Measurements from ENCODE around the gene CDC42BPA.
"Not testable (repeated sequence)": the region's sequence is repeated elsewhere in the genome, so short reads cannot be mapped to it uniquely, and the experiment has no call there.

CDC42BPA gene

DNA sequence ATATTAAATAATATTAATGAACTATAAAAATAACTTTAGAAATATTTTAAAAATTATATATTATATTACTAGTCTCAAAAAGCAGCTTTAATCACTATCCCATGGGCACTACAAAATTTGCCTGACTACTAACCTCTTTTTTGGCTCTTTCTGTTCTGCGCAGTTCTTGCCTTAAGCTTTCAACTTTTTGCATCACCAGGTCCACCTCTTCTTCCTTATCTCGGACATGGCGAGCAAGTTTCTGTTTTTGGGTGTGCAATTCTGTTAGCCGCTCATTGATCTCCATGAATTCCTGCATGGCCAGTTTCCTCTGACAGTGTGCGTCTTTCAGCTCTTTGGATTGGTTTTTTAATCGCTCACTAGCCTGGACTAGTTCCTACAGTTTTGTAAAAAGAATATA, 205.8 kb downstream of the CDC42BPA start:
- DNase-seq = no peak

DNA sequence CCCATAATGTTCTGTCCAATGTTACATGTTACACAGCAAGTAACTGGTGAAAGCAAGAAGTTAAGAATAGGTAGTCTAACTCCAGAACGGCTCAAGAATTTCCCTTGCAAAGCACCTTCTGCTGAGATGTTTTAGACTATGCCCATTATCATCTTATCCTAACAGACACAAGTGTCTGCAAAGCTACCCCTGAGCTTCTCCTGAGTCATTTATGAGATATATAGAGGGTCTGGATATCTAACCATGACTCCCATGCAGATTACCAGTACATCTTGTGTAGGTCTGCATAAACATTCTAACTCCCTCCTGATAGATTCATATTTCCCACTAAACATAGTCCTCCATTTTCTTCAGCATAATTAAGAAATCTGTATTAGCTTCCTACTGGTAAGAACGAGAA, 206.5 kb downstream of the CDC42BPA start:
- no peak for DNase-seq

DNA sequence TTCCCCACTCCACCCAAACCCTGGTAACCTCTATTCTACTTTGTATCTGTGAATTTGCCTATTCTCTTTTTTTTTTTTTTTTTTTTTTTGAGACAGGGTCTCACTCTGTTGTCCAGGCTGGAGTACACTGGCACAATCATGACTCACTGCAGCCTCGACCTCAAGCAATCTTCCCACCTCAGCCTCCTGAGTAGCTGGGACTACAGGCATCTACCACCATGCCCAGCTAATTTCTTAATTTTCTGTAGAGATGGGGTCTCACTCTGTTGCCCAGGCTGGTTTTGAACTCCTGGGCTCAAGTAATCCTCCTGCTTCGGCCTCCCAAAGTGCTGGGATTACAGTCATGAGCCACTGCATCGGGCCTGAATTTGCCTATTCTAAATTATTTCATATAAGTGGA, 213.0 kb downstream of the CDC42BPA start:
- DNase-seq = not testable (repeated sequence)

DNA sequence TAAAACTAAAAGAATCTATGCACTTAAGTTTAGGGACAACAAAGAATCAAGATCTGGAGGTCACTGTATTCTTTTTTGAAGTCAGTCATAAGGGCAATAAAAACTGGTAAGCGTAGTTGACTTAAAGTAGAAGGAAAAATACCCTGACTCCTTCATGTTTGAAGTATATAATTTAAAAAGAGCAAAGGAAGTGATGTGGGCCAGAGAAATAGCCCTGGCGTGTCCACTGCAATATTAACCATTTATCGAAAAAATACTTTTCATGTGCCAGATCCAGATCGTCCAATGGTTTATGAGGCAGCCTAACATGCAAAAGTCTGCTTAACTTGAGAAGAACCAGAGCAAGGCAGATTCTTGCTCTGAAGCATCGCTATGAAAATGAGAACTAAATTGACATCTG, 216.2 kb downstream of the CDC42BPA start:
- no peak for DNase-seq

DNA sequence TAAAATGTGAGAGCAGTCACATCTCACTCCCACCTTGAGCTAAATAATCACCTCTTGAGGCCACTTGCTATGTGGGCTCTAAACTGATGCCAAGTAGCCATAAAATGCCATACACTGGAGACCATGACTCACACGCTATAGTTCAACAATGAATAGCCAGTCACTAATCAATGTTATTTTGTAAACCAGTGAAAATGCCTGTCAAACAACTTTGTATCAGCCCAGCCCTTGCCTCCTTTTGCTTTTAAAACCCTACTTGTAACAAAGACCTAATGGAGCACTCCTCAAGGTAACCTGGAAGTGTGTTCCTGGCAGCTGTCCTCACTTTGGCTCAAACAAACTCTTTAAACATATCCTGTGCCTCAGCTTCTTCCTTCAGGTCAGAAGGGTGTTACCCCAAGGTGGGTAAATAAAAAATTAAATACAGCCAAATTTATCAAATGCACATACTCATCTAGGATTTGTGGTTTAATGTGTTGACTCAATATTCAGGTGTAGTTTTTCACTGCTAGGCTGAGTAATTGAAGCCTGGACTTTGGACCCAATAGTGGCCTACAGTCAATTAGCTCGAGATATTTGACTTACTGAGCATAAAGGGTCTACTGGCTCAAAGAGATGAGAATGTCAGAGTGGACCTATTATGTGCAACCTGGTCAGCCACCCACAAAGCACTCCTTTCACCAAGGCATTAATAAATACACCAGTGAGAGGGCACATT, 223.9 kb downstream of the CDC42BPA start:
- no peak for DNase-seq

DNA sequence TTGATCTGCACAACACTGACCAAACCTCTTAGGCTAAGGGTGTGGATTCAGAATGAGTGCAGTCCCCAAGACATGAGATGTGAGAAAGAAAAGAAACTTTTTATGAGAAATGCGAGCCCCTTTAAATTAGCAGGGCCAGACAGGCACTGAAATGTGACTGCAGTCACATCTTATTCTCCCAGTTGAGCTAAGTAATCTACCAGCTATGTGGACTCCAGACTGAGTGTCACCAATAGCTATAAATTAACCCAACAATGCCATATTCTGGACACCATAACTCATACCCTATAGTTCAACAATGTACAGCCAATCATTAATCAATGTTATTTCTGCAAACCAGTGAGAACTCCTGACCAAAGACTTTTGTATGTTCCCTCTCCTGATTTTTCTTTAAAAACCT, 225.0 kb downstream of the CDC42BPA start:
- no peak for DNase-seq

DNA sequence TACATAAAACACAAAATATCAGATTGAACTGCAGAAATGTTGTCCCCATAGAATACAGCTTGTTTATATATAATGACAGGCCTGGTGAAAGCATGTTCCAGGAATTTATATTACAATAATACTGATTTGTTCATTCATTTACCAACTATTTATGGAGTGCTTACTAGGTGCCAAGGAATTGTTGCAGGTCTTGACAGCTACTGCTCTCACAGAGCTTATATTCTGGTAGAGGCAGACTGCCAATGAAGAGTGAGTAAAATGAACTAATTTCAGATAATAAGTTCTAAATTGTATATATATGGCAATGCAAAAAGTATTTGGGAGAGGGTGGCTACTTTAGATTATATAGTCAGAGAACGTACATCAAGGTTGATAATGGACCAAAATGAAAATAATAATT, 226.2 kb downstream of the CDC42BPA start:
- DNase-seq = no peak

DNA sequence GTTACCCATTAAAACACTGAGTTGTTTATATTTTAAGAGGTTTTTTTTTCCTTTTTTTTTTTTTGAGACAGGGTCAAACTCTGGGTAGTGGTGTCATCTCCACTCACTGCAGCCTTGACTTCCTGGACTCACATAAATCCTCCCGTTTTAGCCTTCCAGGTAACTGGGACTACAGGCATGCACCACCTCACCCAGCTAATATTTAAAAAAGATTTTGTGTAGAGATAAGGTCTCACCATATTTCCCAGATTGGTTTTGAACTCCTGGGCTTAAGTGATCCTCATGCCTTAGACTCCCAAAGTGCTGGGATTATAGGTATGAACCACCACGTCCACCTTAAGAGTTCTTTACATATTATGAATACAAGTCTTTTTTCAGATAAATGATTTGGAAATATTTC, 231.7 kb downstream of the CDC42BPA start:
- no peak for DNase-seq

DNA sequence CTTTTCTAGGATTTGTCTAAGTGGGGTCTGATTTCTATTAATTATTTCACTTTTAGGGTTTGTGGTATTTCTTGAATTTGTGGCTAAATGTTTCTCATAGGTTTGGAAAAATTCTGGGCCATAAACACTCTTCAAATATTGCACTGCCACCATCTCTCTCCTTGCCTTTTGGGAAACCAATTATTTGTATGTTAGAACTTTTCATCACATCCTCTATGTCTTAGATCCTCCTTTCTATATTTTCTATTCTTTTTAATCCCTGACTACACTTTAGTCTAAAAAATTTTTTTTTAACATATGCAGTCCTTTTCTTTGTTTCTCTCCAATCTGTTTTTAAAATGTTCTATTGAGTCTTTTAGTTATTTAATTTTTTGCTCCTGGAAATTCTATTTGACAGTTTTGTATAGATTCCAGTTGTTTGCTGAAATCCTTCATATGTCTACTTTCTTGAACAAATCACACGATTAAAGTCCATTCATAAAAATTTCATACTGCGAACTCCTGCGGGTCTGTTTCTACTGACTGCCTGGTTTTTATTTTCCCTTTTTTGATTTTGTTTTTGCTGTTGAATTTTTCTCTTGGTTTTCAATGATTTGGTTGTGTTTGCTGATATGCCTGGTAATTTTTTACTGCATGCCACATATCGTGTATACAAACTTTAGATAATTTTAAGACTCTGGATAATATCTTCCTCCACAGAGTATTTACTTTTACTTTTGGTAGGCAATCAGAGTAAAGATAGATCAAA, 235.1 kb downstream of the CDC42BPA start:
- DNase-seq = no peak

DNA sequence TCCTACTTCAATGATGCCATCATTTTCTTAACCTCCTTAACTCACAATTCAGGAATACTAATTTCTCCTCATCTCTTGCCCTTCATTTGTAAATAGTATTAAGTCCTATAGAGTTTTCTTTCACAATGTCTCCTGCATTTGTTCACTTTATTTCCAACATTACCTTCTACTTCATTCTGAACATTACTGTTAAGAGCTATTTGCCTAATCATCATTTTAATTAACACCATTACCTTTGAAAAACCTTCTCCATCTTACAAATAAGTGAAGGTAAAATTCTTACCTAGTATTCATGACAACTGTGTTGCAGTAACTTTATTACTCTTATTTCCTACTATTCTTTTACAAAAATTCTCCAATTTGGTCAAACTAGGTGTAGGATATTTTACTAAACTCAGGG, 240.5 kb downstream of the CDC42BPA start:
- DNase-seq = no peak

DNA sequence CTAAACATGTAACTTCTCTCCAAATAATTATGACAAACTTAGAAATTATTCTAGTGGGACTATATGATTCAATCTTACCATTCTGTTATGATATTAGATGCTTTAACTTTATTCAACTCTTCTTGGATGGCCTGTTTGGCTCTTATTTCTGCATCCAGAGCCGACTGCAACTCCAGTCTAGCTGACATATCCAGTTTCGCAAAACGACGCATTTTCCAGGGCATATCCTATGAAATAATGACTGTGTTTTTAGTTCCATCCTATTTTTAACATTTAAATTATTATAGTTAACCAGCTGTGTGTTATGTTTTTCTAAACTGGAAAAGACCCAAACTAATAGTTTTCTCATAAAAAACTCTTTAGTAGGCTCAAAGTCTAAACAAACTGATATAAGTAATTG, 244.5 kb downstream of the CDC42BPA start:
- no peak for DNase-seq

DNA sequence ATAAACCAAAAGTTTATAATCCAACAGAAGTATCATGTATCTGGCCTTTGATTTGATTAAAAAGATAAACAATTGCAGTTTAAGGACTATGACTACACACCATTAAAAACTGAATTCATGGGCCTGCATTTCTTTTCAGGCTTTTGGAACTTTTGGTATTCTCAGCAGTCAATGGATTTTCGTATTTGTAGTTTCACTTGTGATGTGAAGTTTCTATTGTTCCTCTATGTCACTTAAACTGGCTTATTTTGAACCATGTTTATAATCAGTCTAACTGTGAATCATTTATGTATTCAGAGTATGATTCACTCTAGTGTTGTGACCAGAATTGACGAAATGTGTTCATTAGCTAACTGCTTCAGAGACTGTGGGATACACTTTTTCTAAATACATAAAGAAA, 245.3 kb downstream of the CDC42BPA start:
- DNase-seq = peak; percentile 52

DNA sequence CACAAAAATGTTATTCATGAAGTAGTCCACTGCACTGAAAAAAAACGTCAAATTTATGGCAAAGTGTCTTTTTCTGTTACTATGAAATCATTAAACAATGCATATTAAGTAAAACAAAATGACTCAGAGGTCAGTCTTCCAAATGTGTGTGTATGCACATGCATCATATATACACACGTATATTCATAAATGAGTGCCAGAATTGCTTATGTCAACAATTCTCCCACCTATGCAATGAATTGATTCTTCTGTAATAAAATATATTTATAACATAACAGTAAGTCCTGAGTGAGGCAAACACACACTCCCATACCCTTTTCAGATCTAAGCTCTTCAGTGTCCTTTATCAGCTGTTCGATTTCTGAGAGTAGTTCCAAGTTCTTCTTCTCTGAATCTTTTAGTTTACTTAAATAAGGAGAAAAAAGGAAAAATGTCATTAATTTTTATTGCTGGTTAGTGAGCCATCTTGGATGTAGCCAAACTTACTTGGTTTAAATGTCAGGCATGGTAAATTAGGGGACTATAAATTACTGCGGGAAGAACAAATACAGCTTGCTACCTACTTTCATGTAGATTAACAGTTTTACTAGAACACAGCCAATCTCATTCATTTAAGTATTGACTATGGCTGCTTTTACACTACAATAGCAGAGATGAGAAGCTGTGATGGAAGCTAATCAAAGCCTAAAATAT, 246.3 kb downstream of the CDC42BPA start:
- no peak for DNase-seq

DNA sequence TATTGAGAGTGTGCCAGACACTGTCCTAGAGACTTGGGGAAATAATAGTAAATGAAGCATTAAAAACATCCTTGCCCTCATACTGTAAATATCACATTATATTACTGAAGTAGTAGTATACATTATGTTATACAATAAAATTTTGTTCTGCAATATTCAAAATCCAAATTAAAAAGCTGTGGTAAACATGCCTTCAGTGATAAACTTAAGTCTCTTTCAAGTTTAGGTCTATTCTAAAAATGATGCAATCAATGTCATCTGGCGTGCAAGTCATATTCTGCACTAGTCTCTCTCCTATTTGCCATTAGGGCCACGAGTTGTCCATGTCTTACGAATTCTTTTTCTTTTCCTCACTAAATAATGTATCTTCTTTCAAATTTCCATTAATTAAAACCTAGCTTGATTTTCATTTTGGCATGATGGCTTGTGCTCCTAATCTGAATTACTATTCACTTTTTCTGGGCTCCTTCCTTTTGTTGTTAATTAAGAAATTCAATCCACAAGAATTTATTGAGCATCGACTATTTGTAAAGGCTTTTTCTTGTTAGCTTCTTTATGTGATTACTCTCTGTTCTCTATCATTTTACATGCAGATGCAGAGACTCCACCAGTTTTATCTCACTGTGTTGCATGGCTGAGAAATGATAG, 247.5 kb downstream of the CDC42BPA start:
- DNase-seq = no peak

DNA sequence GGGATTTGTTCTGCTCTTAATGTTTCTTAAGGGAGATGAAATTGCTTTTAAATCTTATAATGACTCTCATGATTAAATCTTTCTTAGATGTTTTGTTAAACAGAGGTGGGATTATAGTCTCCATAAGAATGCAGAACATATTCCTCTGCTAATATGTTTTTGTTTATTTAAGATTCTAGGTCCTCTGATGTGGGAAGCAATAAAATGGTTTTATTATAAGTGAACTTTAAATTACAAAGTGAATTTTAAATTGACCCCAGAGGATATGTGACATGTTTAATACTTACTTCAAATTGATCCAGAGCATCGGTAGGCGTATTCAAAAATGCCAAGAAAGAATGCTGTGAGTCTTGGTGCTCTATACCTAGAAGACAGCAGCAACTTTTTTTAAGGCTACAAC, 248.8 kb downstream of the CDC42BPA start:
- DNase-seq = no peak

DNA sequence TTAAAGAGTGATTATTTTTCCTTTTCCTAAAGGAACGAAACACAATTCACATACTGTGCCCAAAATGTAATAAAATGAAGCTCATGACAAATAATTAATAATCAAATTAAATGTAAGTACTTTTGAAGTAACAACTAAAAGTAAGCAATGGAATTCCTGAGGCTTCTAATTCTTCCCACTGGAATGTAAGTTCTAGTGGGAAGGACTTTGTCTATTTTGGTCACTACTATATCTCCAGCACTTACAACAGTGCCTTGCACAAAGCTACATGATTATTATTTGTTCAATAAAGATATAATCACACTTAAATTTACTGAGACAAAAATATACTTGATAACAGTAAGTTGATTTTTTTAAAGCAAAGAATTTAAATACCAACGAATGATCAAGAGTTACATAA, 249.4 kb downstream of the CDC42BPA start:
- no peak for DNase-seq

DNA sequence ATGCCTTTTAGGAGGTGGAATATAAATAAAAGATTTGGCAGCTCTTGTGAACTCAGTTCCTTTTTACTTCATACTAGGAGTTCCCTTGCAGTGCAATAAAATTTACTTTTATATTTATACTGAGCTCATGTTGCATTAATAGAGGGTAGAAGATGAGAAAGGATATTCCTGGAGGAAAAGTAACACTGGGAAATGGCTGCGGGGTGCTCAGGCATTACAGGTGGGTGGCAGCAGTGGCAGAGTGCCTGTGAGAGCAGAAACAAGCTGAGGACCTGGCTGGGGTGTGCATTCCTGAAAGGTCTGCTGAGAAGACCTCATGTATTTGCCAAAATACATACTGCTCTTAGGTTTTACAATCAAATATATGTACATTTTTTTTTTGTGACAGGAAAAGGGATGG, 251.3 kb downstream of the CDC42BPA start:
- DNase-seq = no peak

DNA sequence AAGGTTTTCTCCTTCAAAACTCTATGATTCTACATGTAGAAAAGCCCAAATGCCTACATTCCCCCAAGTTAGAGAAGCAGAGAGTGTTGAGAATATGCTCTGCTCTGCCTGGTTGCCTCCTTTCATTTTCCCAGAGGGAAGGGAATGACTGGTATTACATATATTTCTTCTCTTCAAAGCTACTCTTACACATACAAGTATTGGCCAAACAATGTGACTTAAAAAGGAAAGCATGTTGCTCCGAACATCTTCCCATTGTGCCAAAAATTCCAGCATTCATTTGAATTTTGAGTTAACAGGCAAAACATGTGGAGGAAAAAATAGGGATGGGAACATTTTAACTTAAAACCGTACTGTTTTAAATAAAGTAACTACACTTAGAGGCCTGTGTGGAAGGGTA, 253.0 kb downstream of the CDC42BPA start:
- no peak for DNase-seq

DNA sequence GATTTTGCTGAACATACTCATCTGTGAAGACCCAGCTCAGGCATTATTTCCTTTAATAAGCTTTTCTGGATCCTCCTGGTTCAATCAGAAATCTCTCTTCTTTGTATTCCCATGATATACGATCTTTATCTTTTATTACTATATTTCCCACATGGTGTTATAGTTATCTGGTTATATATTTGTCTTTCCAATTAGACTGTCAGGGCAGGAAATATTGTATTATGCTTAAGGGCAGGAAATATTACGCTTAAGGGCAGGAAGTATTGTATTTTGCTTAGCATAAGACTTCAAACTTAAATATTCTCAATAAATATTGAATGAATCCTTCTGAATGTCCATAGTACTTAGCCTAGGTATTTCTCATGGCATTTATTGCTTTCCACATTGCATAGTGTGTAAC, 256.0 kb downstream of the CDC42BPA start:
- DNase-seq = no peak

DNA sequence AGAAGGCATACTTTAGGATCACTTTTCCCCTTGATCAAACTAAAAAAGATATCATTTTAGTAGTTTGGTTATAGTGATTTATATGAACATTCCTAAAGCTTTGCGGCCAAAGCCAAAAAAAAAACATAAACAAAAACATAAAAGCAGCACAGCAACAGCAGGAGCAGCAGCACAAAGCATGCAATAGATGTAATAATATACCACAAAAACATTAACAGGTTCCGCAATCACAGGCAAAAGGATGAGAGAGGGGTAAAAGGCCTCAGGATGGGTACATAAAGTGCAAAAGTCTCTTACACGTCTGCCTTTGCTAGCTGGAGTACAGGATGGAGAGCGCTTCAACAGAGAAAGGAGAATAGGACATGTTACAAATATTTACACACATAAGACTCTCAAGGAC, 259.2 kb downstream of the CDC42BPA start:
- no peak for DNase-seq

DNA sequence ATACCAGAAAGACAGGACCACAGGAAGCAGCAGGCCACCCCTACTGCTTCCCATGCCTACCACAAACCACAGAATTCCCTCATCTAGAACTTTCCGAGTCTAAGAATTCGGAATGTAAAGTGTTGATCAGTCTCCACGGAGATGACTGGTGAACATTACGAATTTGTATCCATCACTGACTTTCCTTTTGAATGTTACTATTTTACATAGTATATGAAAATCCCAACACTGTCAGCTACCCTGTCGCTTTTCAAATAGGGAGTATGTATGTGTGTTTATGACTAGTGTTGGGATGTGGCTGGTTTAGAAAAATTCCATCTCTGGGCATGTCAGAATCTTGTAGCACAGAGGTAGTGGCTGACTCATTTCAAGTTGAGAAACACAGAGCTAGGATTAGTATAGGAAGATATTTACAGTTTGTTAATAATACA, 260.0 kb downstream of the CDC42BPA start:
- DNase-seq = no peak

DNA sequence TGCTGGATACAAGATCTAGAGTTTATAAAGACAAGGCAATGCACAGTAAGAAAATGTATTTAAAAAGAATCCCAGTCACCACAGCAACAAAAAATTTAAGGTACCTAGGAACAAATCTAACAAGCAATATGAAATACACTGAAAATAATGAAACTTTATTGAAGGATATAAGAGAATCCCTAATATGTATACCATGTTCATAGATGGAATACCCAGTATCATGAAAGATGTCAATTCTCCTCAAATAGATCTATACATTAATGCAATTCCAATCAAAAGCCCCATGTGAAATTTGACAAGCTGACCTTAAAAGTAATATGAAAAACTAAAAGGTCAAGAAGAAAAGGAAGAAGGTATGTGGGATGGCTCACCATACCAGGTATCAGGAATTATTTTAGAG, 269.0 kb downstream of the CDC42BPA start:
- no peak for DNase-seq

DNA sequence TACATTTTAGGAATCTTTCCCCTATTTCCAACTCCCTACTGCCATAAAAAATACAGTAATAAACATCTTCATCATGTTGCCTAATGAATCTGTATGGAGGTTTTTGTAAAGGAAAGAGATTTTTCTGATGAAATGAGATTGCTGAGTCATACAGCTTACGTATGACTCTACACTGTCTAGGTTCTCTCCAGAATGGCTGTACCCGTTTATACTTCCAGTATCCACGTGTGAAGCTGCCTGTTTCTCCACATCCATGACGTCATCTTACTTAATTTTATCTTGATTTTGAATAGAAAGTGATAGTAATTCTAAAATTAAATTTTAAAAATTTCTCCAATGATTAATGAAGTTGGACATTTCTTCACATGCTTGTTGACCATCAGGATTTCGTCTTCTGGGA, 274.5 kb downstream of the CDC42BPA start:
- DNase-seq = peak; percentile 17

DNA sequence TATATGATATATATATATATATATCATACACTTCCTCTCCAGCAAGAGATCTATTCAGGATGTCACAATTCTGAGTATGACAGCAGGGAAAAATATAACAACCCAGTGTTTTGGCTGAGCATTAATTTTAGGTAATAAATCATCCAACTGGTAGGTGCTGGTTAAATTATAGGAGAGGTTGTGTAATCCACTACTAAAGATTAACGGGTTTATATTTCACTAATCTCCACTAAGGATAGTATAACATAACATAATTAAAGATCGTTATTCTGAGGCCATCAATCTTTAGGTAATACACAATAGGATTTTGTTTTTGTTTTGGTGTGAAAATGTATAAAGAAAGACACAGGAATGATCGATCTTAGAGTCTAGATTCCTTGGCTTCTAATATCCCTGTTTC, 276.0 kb downstream of the CDC42BPA start:
- DNase-seq = no peak
